K562 (cell line): Measurements from ENCODE around the gene PRLHR. TPM values are rescaled to one million over a fixed set of nuclear protein-coding genes. Genes with fewer than 3 reads are reported as not detected.
A peak's percentile ranks its signal among the peaks of the same experiment; 100 is the strongest.

Experiments
- CHD2 ChIP-seq: IDR thresholded peaks from 2 replicates; pipeline ENCODE4 v1.6.1; 2011; ENCODE audit warnings: low read depth, low read length
- EHMT2 ChIP-seq: fragments of 450-650 bp; IDR thresholded peaks from 2 replicates; pipeline ENCODE4 v1.6.1; 2018; ENCODE audit warnings: antibody characterized with exemption
- MAFG ChIP-seq: fragments of 450-650 bp; conservative IDR thresholded peaks from 2 replicates; pipeline ENCODE4 v1.6.1; 2016; ENCODE audit warnings: missing genetic modification characterization, missing compliant biosample characterization
- ZC3H11A ChIP-seq: IDR thresholded peaks from 2 replicates; pipeline ENCODE4 v1.6.1; 2012; ENCODE audit warnings: low read depth, low read length, improper control_type of control experiment
- polyA plus RNA-seq, 8 experiments: library from polyadenylated mRNA; depleted of rRNA in 4 of 8; stranded (reverse) in 5 of 8; unstranded in 3 of 8; fragments of >200 nt; fragmentation: Nextera tagmentation in 2 of 8; fragmentation: Illumina TruSeq in 1 of 8; extraction: Ambion mirVana in 2 of 8; extraction: Trizol in 1 of 8; gene quantifications; 2 replicates each; pipeline versions ENCODE4 v1.2.1 to v1.2.3, GENCODE V29; 2011 to 2014; ENCODE audit warnings: inconsistent platforms in 1 of 8, missing spikeins in 1 of 8
- total RNA-seq, 7 experiments: library from RNA; depleted of rRNA in 6 of 7; stranded (reverse); fragments of >200 nt in 6 of 7; fragmentation: Illumina TruSeq in 2 of 7; extraction: Trizol in 2 of 7; gene quantifications; 2 replicates each; pipeline versions ENCODE4 v1.2.1 to v1.2.3, GENCODE V29; 2011 to 2021; ENCODE audit warnings: low replicate concordance in 1 of 7
- TF ChIP-seq, protein P1 (sequence below): fragments of 450-650 bp; IDR thresholded peaks from 2 replicates; pipeline ENCODE4 v1.6.1; 2016; ENCODE audit warnings: mild to moderate bottlenecking, moderate library complexity
- TF ChIP-seq, protein P2 (sequence below), 3 experiments: IDR thresholded peaks in 2 of 3; conservative IDR thresholded peaks in 1 of 3; 2 replicates each; pipeline ENCODE4 v1.5.1; 2011 to 2012; ENCODE audit warnings: low read length in 3 of 3, mild to moderate bottlenecking in 3 of 3, control low read depth in 2 of 3, improper control_type of control experiment in 1 of 3, inconsistent platforms in 1 of 3, low read depth in 1 of 3, mixed read lengths in 1 of 3, moderate library complexity in 1 of 3; ENCODE audit not compliant: insufficient read depth in 2 of 3

The PRLHR gene
- total and polyA plus RNA-seq, 9 of the 15 experiments (the other 6 are each of a cell fraction or from before 2014, with no cell fraction given): not detected

- TF ChIP-seq, protein P1, sequence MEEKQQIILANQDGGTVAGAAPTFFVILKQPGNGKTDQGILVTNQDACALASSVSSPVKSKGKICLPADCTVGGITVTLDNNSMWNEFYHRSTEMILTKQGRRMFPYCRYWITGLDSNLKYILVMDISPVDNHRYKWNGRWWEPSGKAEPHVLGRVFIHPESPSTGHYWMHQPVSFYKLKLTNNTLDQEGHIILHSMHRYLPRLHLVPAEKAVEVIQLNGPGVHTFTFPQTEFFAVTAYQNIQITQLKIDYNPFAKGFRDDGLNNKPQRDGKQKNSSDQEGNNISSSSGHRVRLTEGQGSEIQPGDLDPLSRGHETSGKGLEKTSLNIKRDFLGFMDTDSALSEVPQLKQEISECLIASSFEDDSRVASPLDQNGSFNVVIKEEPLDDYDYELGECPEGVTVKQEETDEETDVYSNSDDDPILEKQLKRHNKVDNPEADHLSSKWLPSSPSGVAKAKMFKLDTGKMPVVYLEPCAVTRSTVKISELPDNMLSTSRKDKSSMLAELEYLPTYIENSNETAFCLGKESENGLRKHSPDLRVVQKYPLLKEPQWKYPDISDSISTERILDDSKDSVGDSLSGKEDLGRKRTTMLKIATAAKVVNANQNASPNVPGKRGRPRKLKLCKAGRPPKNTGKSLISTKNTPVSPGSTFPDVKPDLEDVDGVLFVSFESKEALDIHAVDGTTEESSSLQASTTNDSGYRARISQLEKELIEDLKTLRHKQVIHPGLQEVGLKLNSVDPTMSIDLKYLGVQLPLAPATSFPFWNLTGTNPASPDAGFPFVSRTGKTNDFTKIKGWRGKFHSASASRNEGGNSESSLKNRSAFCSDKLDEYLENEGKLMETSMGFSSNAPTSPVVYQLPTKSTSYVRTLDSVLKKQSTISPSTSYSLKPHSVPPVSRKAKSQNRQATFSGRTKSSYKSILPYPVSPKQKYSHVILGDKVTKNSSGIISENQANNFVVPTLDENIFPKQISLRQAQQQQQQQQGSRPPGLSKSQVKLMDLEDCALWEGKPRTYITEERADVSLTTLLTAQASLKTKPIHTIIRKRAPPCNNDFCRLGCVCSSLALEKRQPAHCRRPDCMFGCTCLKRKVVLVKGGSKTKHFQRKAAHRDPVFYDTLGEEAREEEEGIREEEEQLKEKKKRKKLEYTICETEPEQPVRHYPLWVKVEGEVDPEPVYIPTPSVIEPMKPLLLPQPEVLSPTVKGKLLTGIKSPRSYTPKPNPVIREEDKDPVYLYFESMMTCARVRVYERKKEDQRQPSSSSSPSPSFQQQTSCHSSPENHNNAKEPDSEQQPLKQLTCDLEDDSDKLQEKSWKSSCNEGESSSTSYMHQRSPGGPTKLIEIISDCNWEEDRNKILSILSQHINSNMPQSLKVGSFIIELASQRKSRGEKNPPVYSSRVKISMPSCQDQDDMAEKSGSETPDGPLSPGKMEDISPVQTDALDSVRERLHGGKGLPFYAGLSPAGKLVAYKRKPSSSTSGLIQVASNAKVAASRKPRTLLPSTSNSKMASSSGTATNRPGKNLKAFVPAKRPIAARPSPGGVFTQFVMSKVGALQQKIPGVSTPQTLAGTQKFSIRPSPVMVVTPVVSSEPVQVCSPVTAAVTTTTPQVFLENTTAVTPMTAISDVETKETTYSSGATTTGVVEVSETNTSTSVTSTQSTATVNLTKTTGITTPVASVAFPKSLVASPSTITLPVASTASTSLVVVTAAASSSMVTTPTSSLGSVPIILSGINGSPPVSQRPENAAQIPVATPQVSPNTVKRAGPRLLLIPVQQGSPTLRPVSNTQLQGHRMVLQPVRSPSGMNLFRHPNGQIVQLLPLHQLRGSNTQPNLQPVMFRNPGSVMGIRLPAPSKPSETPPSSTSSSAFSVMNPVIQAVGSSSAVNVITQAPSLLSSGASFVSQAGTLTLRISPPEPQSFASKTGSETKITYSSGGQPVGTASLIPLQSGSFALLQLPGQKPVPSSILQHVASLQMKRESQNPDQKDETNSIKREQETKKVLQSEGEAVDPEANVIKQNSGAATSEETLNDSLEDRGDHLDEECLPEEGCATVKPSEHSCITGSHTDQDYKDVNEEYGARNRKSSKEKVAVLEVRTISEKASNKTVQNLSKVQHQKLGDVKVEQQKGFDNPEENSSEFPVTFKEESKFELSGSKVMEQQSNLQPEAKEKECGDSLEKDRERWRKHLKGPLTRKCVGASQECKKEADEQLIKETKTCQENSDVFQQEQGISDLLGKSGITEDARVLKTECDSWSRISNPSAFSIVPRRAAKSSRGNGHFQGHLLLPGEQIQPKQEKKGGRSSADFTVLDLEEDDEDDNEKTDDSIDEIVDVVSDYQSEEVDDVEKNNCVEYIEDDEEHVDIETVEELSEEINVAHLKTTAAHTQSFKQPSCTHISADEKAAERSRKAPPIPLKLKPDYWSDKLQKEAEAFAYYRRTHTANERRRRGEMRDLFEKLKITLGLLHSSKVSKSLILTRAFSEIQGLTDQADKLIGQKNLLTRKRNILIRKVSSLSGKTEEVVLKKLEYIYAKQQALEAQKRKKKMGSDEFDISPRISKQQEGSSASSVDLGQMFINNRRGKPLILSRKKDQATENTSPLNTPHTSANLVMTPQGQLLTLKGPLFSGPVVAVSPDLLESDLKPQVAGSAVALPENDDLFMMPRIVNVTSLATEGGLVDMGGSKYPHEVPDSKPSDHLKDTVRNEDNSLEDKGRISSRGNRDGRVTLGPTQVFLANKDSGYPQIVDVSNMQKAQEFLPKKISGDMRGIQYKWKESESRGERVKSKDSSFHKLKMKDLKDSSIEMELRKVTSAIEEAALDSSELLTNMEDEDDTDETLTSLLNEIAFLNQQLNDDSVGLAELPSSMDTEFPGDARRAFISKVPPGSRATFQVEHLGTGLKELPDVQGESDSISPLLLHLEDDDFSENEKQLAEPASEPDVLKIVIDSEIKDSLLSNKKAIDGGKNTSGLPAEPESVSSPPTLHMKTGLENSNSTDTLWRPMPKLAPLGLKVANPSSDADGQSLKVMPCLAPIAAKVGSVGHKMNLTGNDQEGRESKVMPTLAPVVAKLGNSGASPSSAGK: peak; percentile 13; the same call in 1 of the 2 replicates
- TF ChIP-seq MAFG (tag) (no peak), EHMT2 (peak; percentile 52; the same call in 1 of the 2 replicates), CHD2 (no peak), ZC3H11A (no peak)
- TF ChIP-seq, protein P2, sequence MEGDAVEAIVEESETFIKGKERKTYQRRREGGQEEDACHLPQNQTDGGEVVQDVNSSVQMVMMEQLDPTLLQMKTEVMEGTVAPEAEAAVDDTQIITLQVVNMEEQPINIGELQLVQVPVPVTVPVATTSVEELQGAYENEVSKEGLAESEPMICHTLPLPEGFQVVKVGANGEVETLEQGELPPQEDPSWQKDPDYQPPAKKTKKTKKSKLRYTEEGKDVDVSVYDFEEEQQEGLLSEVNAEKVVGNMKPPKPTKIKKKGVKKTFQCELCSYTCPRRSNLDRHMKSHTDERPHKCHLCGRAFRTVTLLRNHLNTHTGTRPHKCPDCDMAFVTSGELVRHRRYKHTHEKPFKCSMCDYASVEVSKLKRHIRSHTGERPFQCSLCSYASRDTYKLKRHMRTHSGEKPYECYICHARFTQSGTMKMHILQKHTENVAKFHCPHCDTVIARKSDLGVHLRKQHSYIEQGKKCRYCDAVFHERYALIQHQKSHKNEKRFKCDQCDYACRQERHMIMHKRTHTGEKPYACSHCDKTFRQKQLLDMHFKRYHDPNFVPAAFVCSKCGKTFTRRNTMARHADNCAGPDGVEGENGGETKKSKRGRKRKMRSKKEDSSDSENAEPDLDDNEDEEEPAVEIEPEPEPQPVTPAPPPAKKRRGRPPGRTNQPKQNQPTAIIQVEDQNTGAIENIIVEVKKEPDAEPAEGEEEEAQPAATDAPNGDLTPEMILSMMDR (IDR thresholded peaks at IDR 0.05 in 2 of 3, conservative IDR thresholded peaks at IDR 0.05 in 1 of 3; ENCODE audit: insufficient read depth in 2 of 3, low read depth in 1 of 3, low read length in 3 of 3): peak in 1 of 3 experiments; percentile 52; a peak in 2 of 6 replicates
Observed at GRCh38 chr10:118594392-118595063, 920 bp downstream of the PRLHR start (continued).
